Stimulated activated CD4-positive, alpha-beta T cell treated with anti-CD3 and anti-CD28 coated beads, Interleukin-1b, Interleukin-23, amount 100 ng/mL, for 1 hour (primary cell): ENCODE results near the gene PIGQ.

Experiments
- DNase-seq, 2 donors: peaks; one replicate each; pipeline ENCODE4 v3.0.0-alpha.2; 2020; ENCODE audit warnings: low read depth in 2 of 2

Gene PIGQ

DNA sequence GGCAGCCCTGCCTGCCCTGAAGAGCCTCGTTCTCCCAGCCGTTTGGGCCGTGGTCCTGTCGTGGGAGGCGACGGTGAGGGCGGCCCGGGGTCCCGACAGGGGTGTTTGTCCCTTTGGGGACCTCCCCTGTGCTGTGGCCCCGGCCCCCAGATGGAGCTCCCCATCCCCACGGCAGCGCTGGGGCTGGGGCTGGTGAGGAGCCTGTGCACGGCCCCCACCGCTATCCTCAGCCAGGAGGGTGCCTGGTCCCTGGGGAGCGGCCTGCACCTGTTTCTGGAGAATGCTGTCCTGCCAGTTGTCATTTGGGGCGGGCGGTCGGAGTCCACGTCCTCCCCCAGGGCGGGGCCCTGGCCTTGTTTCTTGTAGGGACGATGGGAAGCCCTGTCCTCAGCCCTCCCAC lies 35.6 kb upstream of the PIGQ start:
- no peak for DNase-seq

GRCh38 chr16:534856-535445 lies 34.8 kb upstream of the PIGQ start:
- DNase-seq, result no peak

GRCh38 chr16:535446-536405 lies 34.0 kb upstream of the PIGQ start:
- no peak for DNase-seq

GRCh38 chr16:536746-537145 lies 33.0 kb upstream of the PIGQ start:
- DNase-seq, result no peak

- DNase-seq, result no peak
These were observed 32.1 kb upstream of the PIGQ start for GRCh38 chr16:537415-538335.

DNA sequence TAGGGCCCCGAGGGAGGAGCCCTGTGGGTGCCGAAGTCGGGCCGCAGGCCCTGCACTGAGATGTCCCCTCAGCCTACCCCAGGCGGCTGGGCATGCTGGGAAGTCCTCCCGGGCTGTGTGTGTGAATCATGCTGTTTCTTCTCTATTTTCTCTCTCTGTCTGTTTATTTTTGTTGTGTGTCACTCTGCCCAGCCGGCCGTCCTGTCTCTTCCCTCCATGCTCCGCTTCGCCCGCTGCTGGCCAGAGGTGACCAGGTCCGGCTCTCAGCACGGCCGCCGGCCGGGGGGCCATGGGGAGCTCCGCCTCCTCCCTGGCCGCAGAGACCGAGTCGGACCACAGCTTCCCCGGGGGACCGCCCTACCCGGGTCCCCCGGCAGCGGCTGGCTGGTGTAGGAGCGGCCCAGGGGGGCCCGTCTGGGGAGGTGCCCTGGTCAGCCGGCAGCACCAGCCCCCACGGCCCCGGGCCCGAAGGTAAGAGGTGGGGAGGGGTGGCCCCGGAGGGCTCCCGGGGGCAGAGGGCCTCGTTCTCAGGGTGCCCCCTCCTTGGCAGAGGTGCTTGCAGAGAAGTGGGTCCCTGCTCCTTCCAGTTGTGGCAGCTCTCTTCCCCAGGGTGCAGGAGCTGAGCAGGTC lies 29.8 kb upstream of the PIGQ start:
- no peak for DNase-seq

- DNase-seq, result no peak
These were observed 29.0 kb upstream of the PIGQ start for GRCh38 chr16:540645-541340.

GRCh38 chr16:543301-544164 lies 26.2 kb upstream of the PIGQ start:
- no peak for DNase-seq

GRCh38 chr16:544517-544916 lies 25.3 kb upstream of the PIGQ start:
- no peak for DNase-seq

DNA sequence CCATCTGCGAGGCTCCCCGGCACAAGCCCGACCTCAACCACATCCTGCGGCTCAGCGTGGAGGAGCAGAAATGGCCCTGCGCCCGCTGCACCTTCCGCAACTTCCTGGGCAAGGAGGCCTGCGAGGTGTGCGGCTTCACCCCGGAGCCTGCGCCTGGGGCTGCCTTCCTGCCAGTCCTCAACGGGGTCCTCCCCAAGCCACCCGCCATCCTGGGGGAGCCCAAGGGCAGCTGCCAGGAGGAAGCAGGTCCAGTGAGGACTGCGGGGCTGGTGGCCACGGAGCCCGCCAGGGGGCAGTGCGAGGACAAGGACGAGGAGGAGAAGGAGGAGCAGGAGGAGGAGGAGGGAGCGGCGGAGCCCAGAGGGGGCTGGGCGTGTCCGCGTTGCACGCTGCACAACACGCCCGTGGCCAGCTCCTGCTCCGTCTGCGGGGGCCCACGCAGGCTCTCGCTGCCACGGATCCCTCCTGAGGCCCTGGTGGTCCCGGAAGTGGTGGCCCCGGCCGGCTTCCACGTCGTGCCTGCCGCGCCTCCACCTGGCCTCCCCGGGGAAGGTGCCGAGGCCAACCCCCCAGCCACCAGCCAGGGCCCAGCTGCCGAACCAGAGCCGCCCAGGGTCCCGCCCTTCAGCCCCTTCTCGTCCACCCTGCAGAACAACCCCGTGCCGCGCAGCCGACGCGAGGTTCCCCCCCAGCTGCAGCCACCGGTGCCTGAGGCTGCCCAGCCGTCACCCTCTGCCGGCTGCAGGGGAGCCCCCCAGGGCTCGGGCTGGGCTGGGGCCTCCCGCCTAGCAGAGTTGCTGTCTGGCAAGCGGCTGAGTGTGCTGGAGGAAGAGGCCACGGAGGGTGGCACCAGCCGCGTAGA lies 22.6 kb upstream of the PIGQ start:
- DNase-seq, result peak in 1 of 2 donors; percentile 16

- DNase-seq, result no peak
These were observed 21.2 kb upstream of the PIGQ start for GRCh38 chr16:548586-548985.

DNA sequence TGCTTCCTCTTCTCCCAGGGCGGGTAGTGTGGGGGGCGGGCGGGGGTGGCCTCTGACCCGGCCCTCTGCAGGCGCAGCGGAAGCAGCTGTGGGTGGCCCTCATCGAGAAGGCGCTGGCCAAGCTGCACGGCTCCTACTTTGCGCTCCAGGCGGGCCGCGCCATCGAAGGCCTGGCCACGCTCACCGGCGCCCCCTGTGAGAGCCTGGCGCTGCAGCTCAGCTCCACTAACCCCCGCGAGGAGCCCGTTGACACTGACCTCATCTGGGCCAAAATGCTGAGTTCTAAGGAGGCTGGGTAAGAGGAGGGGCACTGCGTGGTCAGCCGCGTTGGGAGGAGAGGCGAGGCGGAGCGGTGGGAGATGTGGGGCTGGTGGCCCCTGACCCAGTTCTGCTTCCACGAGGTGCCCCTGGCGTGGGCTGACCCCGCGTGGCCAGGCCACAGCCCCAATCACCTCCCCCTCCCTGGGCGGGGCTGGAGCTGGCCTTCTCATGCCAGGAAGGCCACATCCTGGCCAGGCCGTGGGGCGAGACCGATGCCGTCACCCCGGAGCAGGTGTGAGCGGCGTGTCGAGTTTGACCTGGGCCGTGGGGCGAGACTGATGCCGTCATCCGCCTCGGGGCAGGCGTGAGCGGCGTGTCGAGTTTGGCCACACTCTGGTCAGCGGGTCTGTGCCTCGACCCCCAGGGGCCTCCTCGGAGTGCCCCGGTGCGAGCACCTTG lies 20.1 kb upstream of the PIGQ start:
- DNase-seq, result no peak

GRCh38 chr16:551210-551609 lies 18.6 kb upstream of the PIGQ start:
- DNase-seq, result no peak

- DNase-seq, result no peak
These were observed 17.6 kb upstream of the PIGQ start for GRCh38 chr16:552171-552570.

GRCh38 chr16:553601-554296 lies 16.0 kb upstream of the PIGQ start:
- no peak for DNase-seq

DNA sequence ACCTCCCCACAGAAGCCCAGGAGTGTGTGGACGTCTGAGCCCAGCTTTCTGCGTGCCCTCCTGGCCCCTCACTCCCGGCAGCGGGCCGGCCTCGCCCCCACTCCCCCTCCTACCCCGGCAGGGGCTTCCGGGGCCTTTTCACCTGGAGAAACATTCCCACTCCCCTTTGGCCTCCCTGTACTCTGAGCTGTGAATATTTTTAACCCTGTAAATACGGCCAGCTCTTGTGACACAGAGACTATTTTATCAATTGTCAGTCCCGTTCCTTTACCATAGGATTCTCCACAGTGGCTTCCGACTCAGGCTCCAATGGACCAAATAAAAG lies 15.5 kb upstream of the PIGQ start:
- DNase-seq, result no peak

GRCh38 chr16:554640-555365 lies 15.0 kb upstream of the PIGQ start:
- DNase-seq, result no peak
